Keratinocyte (primary cell): ENCODE measurements around the gene MUTYH. TPM values are rescaled to one million over a fixed set of nuclear protein-coding genes. Genes with fewer than 3 reads are reported as not detected.
"Not testable (repeated sequence)": the region's sequence is repeated elsewhere in the genome, so short reads cannot be mapped to it uniquely, and the experiment has no call there.

Source experiments
- DNase-seq: peaks from one replicate; pipeline ENCODE4 v3.0.0-alpha.2; 2011; ENCODE audit warnings: low read depth, missing footprints, low spot score
- FAIRE-seq: peaks from 2 replicates; lab custom pipeline; 2011; peaks lifted over from hg19 to GRCh38; lab: Jason Lieb, UNC
- H2AFZ ChIP-seq: 2 replicates; pipeline ENCODE4 v1.6.0; 2012; ENCODE audit warnings: low read length, control low read depth, inconsistent platforms; ENCODE audit not compliant: control insufficient read depth
- H3K27ac ChIP-seq: 2 replicates; pipeline ENCODE4 v1.5.1; 2011; ENCODE audit warnings: low read length; ENCODE audit not compliant: control insufficient read depth, insufficient read depth
- H3K27me3 ChIP-seq: 3 replicates; pipeline ENCODE4 v1.6.0; 2011; ENCODE audit warnings: low read length; ENCODE audit not compliant: control insufficient read depth, insufficient read depth; ENCODE audit errors: extremely low read depth
- H3K36me3 ChIP-seq, 2 experiments: 2 replicates in 1 of 2; 3 replicates in 1 of 2; pipeline ENCODE4 v1.5.1; 2011; ENCODE audit warnings: low read length in 2 of 2, mild to moderate bottlenecking in 1 of 2; ENCODE audit not compliant: control insufficient read depth in 2 of 2, insufficient read depth in 2 of 2; ENCODE audit errors: extremely low read depth in 1 of 2
- H3K4me1 ChIP-seq: 3 replicates; pipeline ENCODE4 v1.5.1; 2011; ENCODE audit warnings: low read length; ENCODE audit not compliant: control insufficient read depth, insufficient read depth; ENCODE audit errors: extremely low read depth
- H3K4me2 ChIP-seq: 3 replicates; pipeline ENCODE4 v1.6.0; 2011; ENCODE audit warnings: low read depth, low read length; ENCODE audit not compliant: control insufficient read depth, insufficient read depth; ENCODE audit errors: extremely low read depth
- H3K4me3 ChIP-seq, 3 experiments: fragments of 200-600 bp in 1 of 3; sonication (generic) in 1 of 3; 2 replicates in 2 of 3; 3 replicates in 1 of 3; pipeline ENCODE4 v1.5.1; 2011 to 2016; ENCODE audit warnings: low read length in 3 of 3, mild to moderate bottlenecking in 3 of 3, control low read depth in 2 of 3, inconsistent platforms in 1 of 3, low read depth in 1 of 3, mixed read lengths in 1 of 3, mixed run types in 1 of 3, moderate library complexity in 1 of 3; ENCODE audit not compliant: control insufficient read depth in 2 of 3, insufficient read depth in 2 of 3; ENCODE audit errors: extremely low read depth in 1 of 3
- H3K79me2 ChIP-seq: 2 replicates; pipeline ENCODE4 v1.6.0; 2012; ENCODE audit warnings: low read length; ENCODE audit not compliant: control insufficient read depth, insufficient read depth
- H3K9ac ChIP-seq: 3 replicates; pipeline ENCODE4 v1.6.0; 2011; ENCODE audit warnings: low read length; ENCODE audit not compliant: control insufficient read depth, insufficient read depth; ENCODE audit errors: extremely low read depth
- H3K9me1 ChIP-seq: 3 replicates; pipeline ENCODE4 v1.6.0; 2011; ENCODE audit warnings: low read length; ENCODE audit not compliant: control insufficient read depth, insufficient read depth; ENCODE audit errors: extremely low read depth
- H3K9me3 ChIP-seq: 2 replicates; pipeline ENCODE4 v1.5.1; 2012; ENCODE audit warnings: low read depth, low read length; ENCODE audit not compliant: control insufficient read depth
- H4K20me1 ChIP-seq: 3 replicates; pipeline ENCODE4 v1.6.0; 2011; ENCODE audit warnings: low read length; ENCODE audit not compliant: control insufficient read depth, insufficient read depth; ENCODE audit errors: extremely low read depth
- CTCF ChIP-seq, 3 experiments: IDR thresholded peaks in 1 of 3; conservative IDR thresholded peaks in 1 of 3; optimal IDR thresholded peaks in 1 of 3; 2 replicates in 2 of 3; 3 replicates in 1 of 3; pipeline versions ENCODE3 to v1.5.1; 2011; ENCODE audit warnings: low read length in 3 of 3, mild to moderate bottlenecking in 3 of 3, moderate library complexity in 2 of 3, control low read depth in 1 of 3, inconsistent platforms in 1 of 3; ENCODE audit not compliant: insufficient read depth in 2 of 3; ENCODE audit errors: extremely low read depth in 1 of 3
- EZH2 ChIP-seq: IDR thresholded peaks from one replicate; pipeline ENCODE4 v1.6.1; 2012; ENCODE audit warnings: inconsistent platforms, mild to moderate bottlenecking, low read length, moderate library complexity
- dilution Hi-C: fragments of 300-500 bp; cut with MboI; formaldehyde crosslinking; loops from one replicate; pipeline ENCODE4 v1.7.0; 2020; ENCODE audit warnings: low sequenced_read_pairs; ENCODE audit not compliant: extremely low pct_ligation_motif_present
- polyA plus RNA-seq, 5 experiments: library from polyadenylated mRNA; depleted of rRNA in 3 of 5; stranded (reverse) in 3 of 5; stranded (forward) in 1 of 5; unstranded in 1 of 5; fragments of >200 nt; gene quantifications; 1 replicate in 1 of 5; 2 replicates in 3 of 5; 3 replicates in 1 of 5; pipeline versions ENCODE4 v1.2.1 to v1.2.3, GENCODE V29; 2011 to 2012; ENCODE audit warnings: missing spikeins in 2 of 5, low read depth in 1 of 5, low replicate concordance in 1 of 5

The MUTYH gene
- polyA plus RNA-seq, 1 donor (not counting 4 experiments of a cell fraction or from before 2014, with no cell fraction given): 10.0 TPM

- H3K27me3 ChIP-seq, H3K36me3 ChIP-seq, DNase-seq, H4K20me1 ChIP-seq, H3K9ac ChIP-seq, H3K79me2 ChIP-seq, dilution Hi-C loops, H3K9me3 ChIP-seq, H3K27ac ChIP-seq, H3K9me1 ChIP-seq: not testable (repeated sequence)
- TF ChIP-seq CTCF (optimal IDR thresholded peaks at IDR 0.05 in 1 of 3, IDR thresholded peaks at IDR 0.05 in 1 of 3, conservative IDR thresholded peaks at IDR 0.05 in 1 of 3; ENCODE audit: extremely low read depth in 1 of 3, insufficient read depth in 2 of 3, low read length in 3 of 3): peak in 1 of 3 experiments; percentile 11
- peaks cover 19% of the 10 kb centered on the region for H3K4me1 ChIP-seq
- H3K4me2 ChIP-seq: peak overlapping the region; percentile 76
- H3K4me3 ChIP-seq: peak overlapping the region in 2 of 3 experiments; percentile 19 to 24
- FAIRE-seq: peak; percentile 79
- peak overlapping the region; percentile 20 for H2AFZ ChIP-seq
Measured at GRCh38 chr1:45360981-45361380, 20.7 kb upstream of the MUTYH start.

- H3K4me2 ChIP-seq: peak overlapping the region; percentile 4
- H4K20me1 ChIP-seq: no peaks in the 10 kb centered on the region
- peaks cover 22% of the 10 kb centered on the region for H3K4me1 ChIP-seq
- H3K9me3 ChIP-seq: no peaks in the 10 kb centered on the region
- no peak overlapping the region for H3K27ac ChIP-seq
- no peaks in the 10 kb centered on the region for H3K9me1 ChIP-seq
- no peaks in the 10 kb centered on the region for H3K79me2 ChIP-seq
- H3K9ac ChIP-seq: no peak overlapping the region
- no peak for TF ChIP-seq EZH2
- TF ChIP-seq CTCF (optimal IDR thresholded peaks at IDR 0.05 in 1 of 3, IDR thresholded peaks at IDR 0.05 in 1 of 3, conservative IDR thresholded peaks at IDR 0.05 in 1 of 3; ENCODE audit: extremely low read depth in 1 of 3, insufficient read depth in 2 of 3, low read length in 3 of 3): peak; percentile 42 to 55 (median 47)
- H3K27me3 ChIP-seq: no peaks in the 10 kb centered on the region
- dilution Hi-C loops: no loop called here
- H2AFZ ChIP-seq: peak overlapping the region; percentile 25
- H3K36me3 ChIP-seq: no peaks in the 10 kb centered on the region
- FAIRE-seq (peak; percentile 80), DNase-seq (no peak)
- H3K4me3 ChIP-seq: no peak overlapping the region
Measured at GRCh38 chr1:45359882-45360513, 19.8 kb upstream of the MUTYH start.
